Keratinocyte (primary cell): ENCODE data around the gene RNASE13.

Experiments
- CTCF ChIP-seq, 3 experiments: IDR thresholded peaks in 1 of 3; conservative IDR thresholded peaks in 1 of 3; optimal IDR thresholded peaks in 1 of 3; 2 replicates in 2 of 3; 3 replicates in 1 of 3; pipeline versions ENCODE3 to v1.5.1; 2011; ENCODE audit warnings: low read length in 3 of 3, mild to moderate bottlenecking in 3 of 3, moderate library complexity in 2 of 3, control low read depth in 1 of 3, inconsistent platforms in 1 of 3; ENCODE audit not compliant: insufficient read depth in 2 of 3; ENCODE audit errors: extremely low read depth in 1 of 3
- EZH2 ChIP-seq: IDR thresholded peaks from one replicate; pipeline ENCODE4 v1.6.1; 2012; ENCODE audit warnings: inconsistent platforms, mild to moderate bottlenecking, low read length, moderate library complexity

- TF ChIP-seq CTCF (optimal IDR thresholded peaks at IDR 0.05 in 1 of 3, IDR thresholded peaks at IDR 0.05 in 1 of 3, conservative IDR thresholded peaks at IDR 0.05 in 1 of 3; ENCODE audit: extremely low read depth in 1 of 3, insufficient read depth in 2 of 3, low read length in 3 of 3), result no peak
- no peak for TF ChIP-seq EZH2
Observed at GRCh38 chr14:20999591-20999990, 35.0 kb downstream of the RNASE13 start.
